ENCODE measurements around the gene PLEKHG4B. TPM values are rescaled to one million over a fixed set of nuclear protein-coding genes. Genes with fewer than 3 reads are reported as not detected.

PLEKHG4B gene
- total RNA-seq, 1 donor = under 0.01 TPM

DNA sequence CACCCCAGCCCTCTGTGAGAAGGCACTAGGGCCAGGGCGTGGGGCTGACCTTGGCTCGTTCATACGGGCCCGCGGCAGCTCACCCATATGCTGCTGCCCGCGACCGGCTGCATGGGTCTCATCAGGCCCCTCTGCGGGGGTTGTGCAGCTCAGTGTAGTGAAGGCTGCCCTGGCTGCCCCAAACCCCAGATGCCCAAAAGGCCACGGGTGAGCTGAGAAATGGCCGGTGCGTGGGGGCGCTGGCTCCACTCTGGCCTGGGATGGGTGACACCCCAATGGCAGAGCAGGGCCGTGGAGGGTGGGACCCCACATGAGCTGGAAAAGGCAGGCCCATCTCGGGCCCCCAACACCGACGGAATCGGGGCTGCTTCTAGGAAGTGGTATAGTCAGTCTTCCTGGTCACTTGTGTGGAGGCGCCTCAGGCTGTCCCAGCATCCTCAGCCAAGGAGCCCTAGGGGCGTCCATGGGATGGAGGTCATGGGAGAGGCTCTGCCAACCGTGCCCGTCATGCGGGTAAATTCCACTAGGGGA, 79.9 kb downstream of the PLEKHG4B start:
- no peaks in the 10 kb centered on the region for H3K4me1 ChIP-seq (ENCODE audit: insufficient read depth, low read length)
- no peak overlapping the region for H3K4me3 ChIP-seq (ENCODE audit: low read length)
- no peaks in the 10 kb centered on the region for H3K9me3 ChIP-seq (ENCODE audit: low read depth, low read length)
- H3K27me3 ChIP-seq (ENCODE audit: insufficient read depth, low read length) = no peaks in the 10 kb centered on the region

DNA sequence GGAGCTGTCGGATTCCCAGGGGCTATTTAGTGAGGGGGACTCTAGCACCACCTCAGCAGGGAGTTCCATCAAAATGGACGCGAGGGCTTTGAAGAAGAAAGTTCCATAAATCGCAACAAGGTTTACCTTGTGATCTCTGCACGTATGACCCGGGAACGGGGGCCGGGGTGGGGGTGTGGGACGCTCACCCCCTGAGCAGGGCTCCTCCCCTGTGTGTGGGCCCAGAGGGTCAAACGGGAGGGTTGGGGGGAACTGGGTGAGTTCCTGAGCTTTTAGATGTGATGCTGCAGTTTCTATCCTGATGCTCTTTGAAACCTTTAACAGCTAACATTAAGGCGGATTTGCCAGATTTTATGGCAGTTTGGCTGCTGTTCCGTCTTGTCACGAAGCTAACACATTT, 80.5 kb downstream of the PLEKHG4B start:
- no peaks in the 10 kb centered on the region for H3K9me3 ChIP-seq (ENCODE audit: low read depth, low read length)
- no peak overlapping the region for H3K4me3 ChIP-seq (ENCODE audit: low read length)
- no peaks in the 10 kb centered on the region for H3K27me3 ChIP-seq (ENCODE audit: insufficient read depth, low read length)
- no peaks in the 10 kb centered on the region for H3K4me1 ChIP-seq (ENCODE audit: insufficient read depth, low read length)

DNA sequence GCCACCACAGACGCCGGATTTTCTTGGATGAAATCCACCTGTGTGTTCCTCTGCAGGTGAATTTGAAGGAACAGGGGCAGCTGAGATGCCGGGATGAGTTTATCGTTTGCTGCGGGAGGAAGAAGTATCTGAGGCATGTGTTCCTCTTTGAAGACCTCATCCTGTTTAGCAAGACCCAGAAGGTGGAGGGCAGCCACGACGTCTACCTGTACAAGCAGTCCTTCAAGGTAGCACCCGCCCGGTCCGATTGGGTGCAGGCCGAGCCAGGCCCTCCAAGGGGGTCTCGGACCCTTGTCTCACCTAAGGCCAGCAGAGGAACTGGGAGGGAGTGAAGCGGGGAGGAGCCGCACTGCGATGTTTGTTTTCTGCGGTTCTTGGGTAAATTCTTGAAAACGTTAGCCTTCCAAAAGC, 80.9 kb downstream of the PLEKHG4B start:
- Histone ChIP-seq H3K9me3 (ENCODE audit: low read depth, low read length) (no peaks in the 10 kb centered on the region), H3K4me3 (ENCODE audit: low read length) (no peak overlapping the region)

DNA sequence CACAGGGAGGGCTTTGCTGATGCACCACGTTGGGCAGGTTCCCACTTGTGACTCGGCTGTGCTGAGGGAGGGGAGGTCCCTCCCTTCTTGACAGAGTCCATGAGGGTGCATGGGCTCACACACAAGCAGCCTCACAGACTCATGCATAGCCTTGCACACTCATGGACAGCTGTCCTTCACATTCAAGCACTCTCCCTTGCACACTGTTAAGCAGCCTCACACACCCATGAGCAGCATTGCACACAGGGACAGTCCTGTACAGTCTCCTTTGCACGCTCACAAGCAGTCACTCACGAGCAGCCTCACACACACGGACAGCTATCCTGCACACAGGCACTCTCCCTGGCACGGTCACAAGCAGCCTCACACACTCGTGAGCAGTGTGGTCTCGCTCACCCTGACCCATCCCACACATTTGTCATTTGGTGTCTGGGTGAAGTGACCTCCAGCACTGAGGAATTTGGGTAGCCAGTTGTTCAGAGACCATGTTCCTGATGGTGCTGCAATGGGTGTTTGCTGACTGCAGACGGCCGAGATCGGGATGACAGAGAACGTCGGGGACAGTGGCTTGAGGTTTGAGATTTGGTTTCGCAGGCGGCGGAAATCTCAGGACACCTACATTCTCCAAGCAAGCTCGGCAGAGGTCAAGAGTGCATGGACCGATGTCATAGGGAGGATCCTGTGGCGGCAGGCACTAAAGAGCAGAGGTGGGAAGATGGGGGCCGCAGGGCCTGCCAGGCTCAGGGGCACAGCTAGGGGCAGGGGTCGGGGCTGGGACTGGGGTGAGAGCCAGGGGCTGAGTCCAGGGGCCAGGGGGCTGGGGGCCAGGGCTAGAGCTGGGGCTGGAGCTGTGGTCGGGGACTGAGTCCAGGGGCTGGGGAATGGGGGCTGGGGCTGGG, 81.7 kb downstream of the PLEKHG4B start:
- H3K9me3 ChIP-seq (ENCODE audit: low read depth, low read length) = no peaks in the 10 kb centered on the region
- H3K4me1 ChIP-seq (ENCODE audit: insufficient read depth, low read length) = no peaks in the 10 kb centered on the region
- no peak overlapping the region for H3K4me3 ChIP-seq (ENCODE audit: low read length)
- H3K27me3 ChIP-seq (ENCODE audit: insufficient read depth, low read length) = no peaks in the 10 kb centered on the region

More for the DNA sequence above, 80.9 kb downstream of the PLEKHG4B start:
- Histone ChIP-seq H3K4me1 (ENCODE audit: insufficient read depth, low read length) (no peaks in the 10 kb centered on the region), H3K27me3 (ENCODE audit: insufficient read depth, low read length) (no peaks in the 10 kb centered on the region)

DNA sequence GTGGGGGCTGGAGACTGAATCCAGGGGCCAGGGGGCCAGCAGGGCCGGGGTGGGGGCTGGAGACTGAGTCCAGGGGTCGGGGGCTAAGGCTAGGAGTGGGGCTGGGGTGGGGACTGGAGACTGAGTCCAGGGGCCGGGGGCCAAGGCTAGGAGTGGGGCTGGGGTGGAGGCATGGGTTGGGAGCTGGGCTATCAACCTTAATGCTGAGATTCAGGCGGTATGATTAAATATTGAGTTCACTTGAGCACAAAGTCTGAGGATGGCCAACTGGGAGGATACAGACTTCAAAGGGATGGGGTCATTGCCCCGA, 82.3 kb downstream of the PLEKHG4B start:
- no peaks in the 10 kb centered on the region for H3K9me3 ChIP-seq (ENCODE audit: low read depth, low read length)
- H3K4me1 ChIP-seq (ENCODE audit: insufficient read depth, low read length) = no peaks in the 10 kb centered on the region
- no peaks in the 10 kb centered on the region for H3K27me3 ChIP-seq (ENCODE audit: insufficient read depth, low read length)
- no peak overlapping the region for H3K4me3 ChIP-seq (ENCODE audit: low read length)

DNA sequence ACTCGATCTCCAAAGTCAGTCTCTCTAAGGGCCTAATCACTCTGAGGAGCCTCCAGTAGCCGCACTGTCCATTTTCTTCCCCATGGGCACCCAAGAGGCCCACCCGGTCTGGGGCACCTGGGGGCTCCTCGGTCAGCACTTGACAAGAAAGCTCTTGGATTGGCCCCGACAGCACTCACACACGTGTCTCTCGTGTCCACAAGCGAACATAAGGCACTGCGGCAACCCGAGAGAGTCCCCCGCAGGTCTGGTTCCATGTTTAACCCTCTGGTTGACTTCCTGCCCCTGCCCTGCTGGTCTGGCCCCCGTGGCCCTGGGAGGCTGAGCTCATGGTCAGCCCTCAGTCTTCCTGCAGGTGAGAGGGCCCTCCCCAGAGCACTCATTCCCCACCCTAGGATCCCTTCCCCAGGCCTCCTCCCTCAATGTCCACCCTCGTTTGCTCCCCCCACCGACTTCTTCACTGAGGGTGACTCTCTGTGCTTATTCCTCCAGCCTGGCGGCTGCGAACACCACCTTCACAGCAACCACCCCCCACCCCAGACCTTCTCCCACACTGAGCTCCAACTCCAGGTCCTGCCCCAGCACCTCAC, 83.0 kb downstream of the PLEKHG4B start:
- Histone ChIP-seq H3K4me1 (ENCODE audit: insufficient read depth, low read length) (no peaks in the 10 kb centered on the region), H3K27me3 (ENCODE audit: insufficient read depth, low read length) (no peaks in the 10 kb centered on the region), H3K9me3 (ENCODE audit: low read depth, low read length) (no peaks in the 10 kb centered on the region), H3K4me3 (ENCODE audit: low read length) (no peak overlapping the region)

DNA sequence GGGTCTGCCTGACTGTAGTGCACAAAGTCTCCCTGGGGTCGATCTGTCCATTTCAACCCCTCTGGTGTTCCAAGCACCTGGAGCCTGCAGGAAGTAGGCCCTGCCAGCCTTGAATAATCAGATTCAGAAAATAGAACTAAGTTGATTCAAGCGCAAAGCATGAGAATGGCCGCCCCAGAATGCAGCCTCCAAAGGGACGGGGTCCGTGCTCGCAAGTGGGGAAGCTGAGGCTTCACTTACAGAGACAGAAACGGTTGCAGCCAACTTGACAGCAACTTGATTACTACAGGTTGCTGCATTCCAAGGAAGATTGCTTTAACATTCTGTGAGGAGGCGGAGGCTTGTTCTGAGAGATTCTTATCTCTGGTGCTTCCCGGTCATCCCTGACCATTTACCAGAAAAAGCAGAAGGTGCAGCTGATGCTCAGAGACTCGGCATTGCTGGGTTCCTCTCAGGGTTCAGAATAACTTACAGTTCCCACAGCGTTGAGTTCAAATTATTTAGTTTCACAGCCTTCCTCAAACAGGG, 84.4 kb downstream of the PLEKHG4B start:
- H3K27me3 ChIP-seq (ENCODE audit: insufficient read depth, low read length) = no peaks in the 10 kb centered on the region
- H3K4me1 ChIP-seq (ENCODE audit: insufficient read depth, low read length) = no peaks in the 10 kb centered on the region
- no peaks in the 10 kb centered on the region for H3K9me3 ChIP-seq (ENCODE audit: low read depth, low read length)
- no peak overlapping the region for H3K4me3 ChIP-seq (ENCODE audit: low read length)

DNA sequence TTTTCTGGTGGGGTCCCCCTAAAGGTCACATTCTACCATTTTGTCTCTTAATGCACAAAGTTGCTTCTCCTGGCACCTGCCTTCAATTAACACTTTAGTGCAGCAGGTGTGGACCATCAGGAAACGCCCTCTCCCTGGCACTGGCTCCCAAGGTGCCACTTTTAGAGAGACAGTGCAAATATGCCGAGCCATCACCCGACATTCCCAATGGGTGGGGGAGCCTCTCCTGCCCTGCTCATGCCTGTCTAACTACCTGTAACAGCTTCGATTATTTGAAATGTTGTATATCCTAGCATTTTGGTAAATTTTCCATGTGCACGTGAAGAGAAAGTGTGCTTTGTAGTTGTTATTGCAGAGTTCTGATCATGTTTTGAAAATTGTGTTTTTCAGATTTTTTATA, 86.1 kb downstream of the PLEKHG4B start:
- no peaks in the 10 kb centered on the region for H3K9me3 ChIP-seq (ENCODE audit: low read depth, low read length)
- H3K27me3 ChIP-seq (ENCODE audit: insufficient read depth, low read length) = no peaks in the 10 kb centered on the region
- no peaks in the 10 kb centered on the region for H3K4me1 ChIP-seq (ENCODE audit: insufficient read depth, low read length)
- H3K4me3 ChIP-seq (ENCODE audit: low read length) = no peak overlapping the region

DNA sequence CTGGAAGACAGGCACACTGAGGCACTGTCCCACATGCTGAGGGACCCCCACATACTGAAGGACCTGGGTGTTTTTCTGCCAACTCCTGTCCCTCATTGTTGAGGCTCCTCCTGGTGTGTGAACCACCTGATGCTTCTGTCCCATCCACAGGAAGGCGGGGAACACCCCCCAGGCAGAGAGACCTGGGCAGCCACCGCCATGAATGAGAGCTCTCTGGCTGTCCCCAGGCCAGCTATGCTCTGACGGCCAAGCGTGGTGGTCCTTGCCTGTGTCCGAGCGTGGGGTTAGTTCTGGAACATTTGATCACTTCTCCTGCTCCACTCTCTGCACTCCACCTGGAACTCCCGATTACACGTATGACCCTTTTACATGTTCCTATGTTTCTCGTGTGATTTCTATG, 87.4 kb downstream of the PLEKHG4B start:
- Histone ChIP-seq H3K27me3 (ENCODE audit: insufficient read depth, low read length) (no peaks in the 10 kb centered on the region), H3K9me3 (ENCODE audit: low read depth, low read length) (no peaks in the 10 kb centered on the region), H3K4me1 (ENCODE audit: insufficient read depth, low read length) (no peaks in the 10 kb centered on the region), H3K4me3 (ENCODE audit: low read length) (no peak overlapping the region)

DNA sequence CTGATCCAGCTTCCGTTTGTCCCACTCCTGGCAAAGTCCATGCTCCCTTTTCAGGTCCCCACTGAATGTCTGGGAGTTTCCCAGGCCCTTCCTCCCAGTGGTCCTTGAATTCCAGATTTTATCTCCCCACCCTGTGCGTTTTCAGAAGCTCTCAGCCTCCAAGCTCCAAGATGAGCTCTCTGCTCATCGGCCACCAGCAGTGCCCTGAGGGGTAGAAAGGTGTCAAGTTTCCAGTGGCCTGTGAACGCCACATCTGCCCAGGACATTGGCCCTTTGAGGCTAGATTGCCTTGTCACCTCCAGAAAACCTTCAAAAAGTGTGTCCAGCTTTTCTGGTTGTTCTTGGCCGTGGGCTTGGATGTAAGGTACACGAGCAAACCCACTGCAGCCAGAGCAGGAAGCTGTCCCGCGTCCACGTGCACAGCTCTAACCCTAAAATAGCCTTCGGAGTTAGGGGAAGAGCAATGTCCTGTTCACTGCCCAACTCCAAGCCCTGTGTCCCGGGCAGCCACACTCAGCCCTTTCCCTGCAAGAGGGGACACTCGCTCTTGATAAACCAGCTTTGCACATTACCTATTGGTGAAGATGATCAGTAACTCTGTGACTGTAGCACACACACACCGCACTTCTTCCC, 88.4 kb downstream of the PLEKHG4B start:
- H3K4me1 ChIP-seq (ENCODE audit: insufficient read depth, low read length) = no peaks in the 10 kb centered on the region
- no peaks in the 10 kb centered on the region for H3K27me3 ChIP-seq (ENCODE audit: insufficient read depth, low read length)
- H3K9me3 ChIP-seq (ENCODE audit: low read depth, low read length) = no peaks in the 10 kb centered on the region
- no peak overlapping the region for H3K4me3 ChIP-seq (ENCODE audit: low read length)

DNA sequence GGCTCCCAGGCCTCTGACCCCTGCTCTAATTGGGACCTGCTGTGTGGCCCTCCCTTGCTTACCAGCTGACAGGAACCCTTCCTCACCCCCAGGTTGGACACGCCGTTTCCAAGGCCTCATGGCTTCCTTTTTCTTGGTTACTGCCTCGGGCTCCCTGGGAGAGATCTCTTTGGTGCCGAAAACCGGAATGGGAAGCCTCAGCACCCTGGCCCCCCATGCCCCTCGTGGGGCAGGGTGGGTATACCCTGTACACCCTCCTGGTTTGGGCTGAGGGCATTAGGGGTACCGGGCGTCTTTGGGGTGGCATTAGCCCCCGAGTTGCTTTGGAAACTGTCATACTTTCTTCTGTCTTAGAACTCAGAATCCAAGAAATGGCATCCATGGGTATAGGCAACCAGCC, 89.2 kb downstream of the PLEKHG4B start:
- no peaks in the 10 kb centered on the region for H3K4me1 ChIP-seq (ENCODE audit: insufficient read depth, low read length)
- H3K4me3 ChIP-seq (ENCODE audit: low read length) = no peak overlapping the region
- no peaks in the 10 kb centered on the region for H3K27me3 ChIP-seq (ENCODE audit: insufficient read depth, low read length)
- H3K9me3 ChIP-seq (ENCODE audit: low read depth, low read length) = no peaks in the 10 kb centered on the region

DNA sequence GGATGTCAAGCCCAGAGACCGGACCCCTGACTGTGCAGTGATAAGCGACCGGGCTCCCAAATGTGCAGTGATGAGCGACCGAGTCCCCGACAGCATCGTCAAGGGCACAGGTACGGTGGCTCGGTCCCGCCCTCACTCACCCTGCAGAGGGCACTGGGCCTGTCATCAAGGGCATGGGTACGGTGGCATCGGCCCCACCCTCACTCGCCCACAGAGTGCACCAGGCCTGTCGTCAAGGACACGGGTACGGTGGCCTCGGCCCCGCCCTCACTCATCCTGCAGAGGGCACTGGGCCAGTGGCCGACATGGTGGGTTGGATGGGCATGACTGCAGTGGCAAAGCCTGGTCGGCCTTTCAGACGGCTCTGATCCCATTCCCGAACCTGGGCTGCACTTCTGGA, 89.6 kb downstream of the PLEKHG4B start:
- no peaks in the 10 kb centered on the region for H3K9me3 ChIP-seq (ENCODE audit: low read depth, low read length)
- H3K27me3 ChIP-seq (ENCODE audit: insufficient read depth, low read length) = no peaks in the 10 kb centered on the region
- no peaks in the 10 kb centered on the region for H3K4me1 ChIP-seq (ENCODE audit: insufficient read depth, low read length)
- no peak overlapping the region for H3K4me3 ChIP-seq (ENCODE audit: low read length)

DNA sequence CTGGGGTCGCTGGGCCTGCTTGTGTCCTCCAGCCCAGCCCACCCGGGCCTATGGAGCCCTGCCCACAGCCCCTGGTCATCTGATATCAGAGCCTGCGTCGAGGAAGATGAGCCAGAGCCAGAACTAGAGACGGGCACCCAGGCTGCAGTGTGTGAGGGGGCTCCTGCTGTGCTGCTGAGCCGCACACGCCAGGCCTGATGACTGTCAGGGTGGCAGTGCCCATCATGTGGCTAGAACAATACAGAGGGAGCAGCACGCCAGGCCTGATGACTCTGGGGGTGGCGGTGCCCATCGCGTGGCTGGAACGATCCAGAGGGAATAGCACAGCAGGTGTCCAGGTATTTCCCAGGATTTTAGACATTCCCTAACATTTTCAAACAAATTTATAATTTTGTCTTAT, 90.2 kb downstream of the PLEKHG4B start:
- no peaks in the 10 kb centered on the region for H3K4me1 ChIP-seq (ENCODE audit: insufficient read depth, low read length)
- no peaks in the 10 kb centered on the region for H3K27me3 ChIP-seq (ENCODE audit: insufficient read depth, low read length)
- no peaks in the 10 kb centered on the region for H3K9me3 ChIP-seq (ENCODE audit: low read depth, low read length)
- H3K4me3 ChIP-seq (ENCODE audit: low read length) = no peak overlapping the region

DNA sequence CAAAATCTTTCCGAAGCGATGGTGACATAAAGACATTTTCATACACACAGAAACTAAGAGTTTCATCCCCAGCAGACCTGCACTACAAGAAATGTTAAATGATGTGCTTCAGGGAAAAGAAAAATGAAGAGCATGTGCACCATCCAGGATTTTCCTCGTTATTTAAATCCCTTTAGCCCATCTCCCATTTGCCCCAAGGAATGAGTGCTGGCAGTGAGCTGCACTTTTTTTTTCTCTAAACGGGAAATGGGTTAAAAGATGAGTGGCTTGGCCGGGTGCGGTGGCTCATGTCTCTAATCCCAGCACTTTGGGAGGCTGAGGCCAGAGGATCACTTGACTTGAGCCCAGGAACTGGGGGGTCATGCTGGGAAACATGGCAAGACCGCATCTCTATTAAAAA, 92.5 kb downstream of the PLEKHG4B start:
- Histone ChIP-seq H3K27me3 (ENCODE audit: insufficient read depth, low read length) (no peaks in the 10 kb centered on the region), H3K4me3 (ENCODE audit: low read length) (no peak overlapping the region)

More for the DNA sequence above, 92.5 kb downstream of the PLEKHG4B start:
- Histone ChIP-seq H3K9me3 (ENCODE audit: low read depth, low read length) (no peaks in the 10 kb centered on the region), H3K4me1 (ENCODE audit: insufficient read depth, low read length) (peaks cover 4% of the 10 kb centered on the region)
